ENCODE measurements around the gene ZSWIM3.

DNA sequence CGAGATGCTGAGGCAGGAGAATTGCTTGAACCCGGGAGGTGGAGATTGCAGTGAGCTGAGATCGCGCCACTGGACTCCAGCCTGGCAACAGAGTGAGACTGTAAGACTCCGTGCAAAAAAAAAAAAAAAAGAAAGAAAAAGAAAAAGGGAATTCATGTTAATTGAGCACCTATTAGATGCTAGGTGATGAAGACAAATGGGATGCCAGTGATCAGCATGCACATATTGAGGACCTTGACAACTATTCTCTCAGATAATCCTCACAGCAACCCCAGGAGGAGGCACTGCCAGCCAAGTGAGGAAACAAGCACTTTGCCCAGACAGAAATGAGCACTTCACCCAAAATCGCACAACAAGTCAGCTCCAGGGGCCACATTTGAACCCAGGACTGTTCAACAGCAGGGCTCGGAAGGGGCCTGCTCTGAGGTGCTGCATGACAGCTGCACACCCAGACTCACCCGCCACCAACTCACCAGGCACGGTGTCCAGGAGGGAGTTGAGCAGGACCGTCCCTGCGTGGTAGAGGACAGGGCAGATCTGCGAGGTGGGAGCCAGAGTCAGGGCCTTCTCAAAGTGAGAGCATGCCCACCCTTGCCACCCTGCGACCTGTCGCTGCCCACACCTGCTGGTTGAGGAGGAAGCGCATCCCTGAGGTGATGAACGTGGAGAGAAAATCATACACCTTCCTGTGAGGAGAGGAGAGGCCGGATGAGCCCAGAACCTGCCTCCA lies 50.0 kb downstream of the ZSWIM3 start:
- TF ChIP-seq, protein P1, sequence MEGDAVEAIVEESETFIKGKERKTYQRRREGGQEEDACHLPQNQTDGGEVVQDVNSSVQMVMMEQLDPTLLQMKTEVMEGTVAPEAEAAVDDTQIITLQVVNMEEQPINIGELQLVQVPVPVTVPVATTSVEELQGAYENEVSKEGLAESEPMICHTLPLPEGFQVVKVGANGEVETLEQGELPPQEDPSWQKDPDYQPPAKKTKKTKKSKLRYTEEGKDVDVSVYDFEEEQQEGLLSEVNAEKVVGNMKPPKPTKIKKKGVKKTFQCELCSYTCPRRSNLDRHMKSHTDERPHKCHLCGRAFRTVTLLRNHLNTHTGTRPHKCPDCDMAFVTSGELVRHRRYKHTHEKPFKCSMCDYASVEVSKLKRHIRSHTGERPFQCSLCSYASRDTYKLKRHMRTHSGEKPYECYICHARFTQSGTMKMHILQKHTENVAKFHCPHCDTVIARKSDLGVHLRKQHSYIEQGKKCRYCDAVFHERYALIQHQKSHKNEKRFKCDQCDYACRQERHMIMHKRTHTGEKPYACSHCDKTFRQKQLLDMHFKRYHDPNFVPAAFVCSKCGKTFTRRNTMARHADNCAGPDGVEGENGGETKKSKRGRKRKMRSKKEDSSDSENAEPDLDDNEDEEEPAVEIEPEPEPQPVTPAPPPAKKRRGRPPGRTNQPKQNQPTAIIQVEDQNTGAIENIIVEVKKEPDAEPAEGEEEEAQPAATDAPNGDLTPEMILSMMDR (IDR thresholded peaks at IDR 0.05; ENCODE audit: borderline replicate concordance, extremely low read depth, low read length, poor library complexity, severe bottlenecking), result no peak
- TF ChIP-seq EZH2 (IDR thresholded peaks at IDR 0.05; ENCODE audit: borderline replicate concordance, low read depth, low read length, severe bottlenecking), result no peak

Data from DND-41 (cell line).